ENCODE measurements around the gene COL9A2.
"Not testable (repeated sequence)": the region's sequence is repeated elsewhere in the genome, so short reads cannot be mapped to it uniquely, and the experiment has no call there.

COL9A2 gene

GRCh38 chr1:40338745-40339419 lies 21.8 kb upstream of the COL9A2 start:
- DNase-seq (ENCODE audit: extremely low read depth, insufficient read length) = peak; percentile 85
- H3K4me3 ChIP-seq (replicated peaks; ENCODE audit: low read depth, low read length) = no peak overlapping the region; the same call in 1 of the 2 replicates
- H3K27me3 ChIP-seq (replicated peaks; ENCODE audit: control insufficient read depth, insufficient read depth, low read length) = no peaks in the 10 kb centered on the region
- H3K36me3 ChIP-seq (ENCODE audit: control insufficient read depth, insufficient read depth, low read length) = no peaks in the 10 kb centered on the region
- peak; percentile 98 for TF ChIP-seq CTCF (IDR thresholded peaks at IDR 0.05; ENCODE audit: insufficient read depth, low read length, poor library complexity, severe bottlenecking)

- Histone ChIP-seq H3K36me3 (ENCODE audit: control insufficient read depth, insufficient read depth, low read length) (no peaks in the 10 kb centered on the region), H3K27me3 (replicated peaks; ENCODE audit: control insufficient read depth, insufficient read depth, low read length) (no peaks in the 10 kb centered on the region), H3K4me3 (replicated peaks; ENCODE audit: low read depth, low read length) (no peak overlapping the region)
- DNase-seq (ENCODE audit: extremely low read depth, insufficient read length) = no peak
- no peak for TF ChIP-seq CTCF (IDR thresholded peaks at IDR 0.05; ENCODE audit: insufficient read depth, low read length, poor library complexity, severe bottlenecking)
Observed at GRCh38 chr1:40337443-40337842, 20.4 kb upstream of the COL9A2 start.

GRCh38 chr1:40332695-40333094 lies 15.6 kb upstream of the COL9A2 start:
- Histone ChIP-seq H3K36me3 (ENCODE audit: control insufficient read depth, insufficient read depth, low read length) (no peaks in the 10 kb centered on the region), H3K4me3 (replicated peaks; ENCODE audit: low read depth, low read length) (no peak overlapping the region), H3K27me3 (replicated peaks; ENCODE audit: control insufficient read depth, insufficient read depth, low read length) (no peaks in the 10 kb centered on the region)
- TF ChIP-seq CTCF (IDR thresholded peaks at IDR 0.05; ENCODE audit: insufficient read depth, low read length, poor library complexity, severe bottlenecking) = no peak
- DNase-seq (ENCODE audit: extremely low read depth, insufficient read length) = no peak

- H3K27me3 ChIP-seq (replicated peaks; ENCODE audit: control insufficient read depth, insufficient read depth, low read length); H3K4me3 ChIP-seq (replicated peaks; ENCODE audit: low read depth, low read length); H3K36me3 ChIP-seq (ENCODE audit: control insufficient read depth, insufficient read depth, low read length); DNase-seq (ENCODE audit: extremely low read depth, insufficient read length): not testable (repeated sequence)
Observed at GRCh38 chr1:40331403-40331802, 14.3 kb upstream of the COL9A2 start.

- no peaks in the 10 kb centered on the region for H3K36me3 ChIP-seq (ENCODE audit: control insufficient read depth, insufficient read depth, low read length)
- DNase-seq (ENCODE audit: extremely low read depth, insufficient read length) = no peak
- TF ChIP-seq CTCF (IDR thresholded peaks at IDR 0.05; ENCODE audit: insufficient read depth, low read length, poor library complexity, severe bottlenecking) = no peak
- no peaks in the 10 kb centered on the region; the same call in none of the 2 replicates for H3K27me3 ChIP-seq (replicated peaks; ENCODE audit: control insufficient read depth, insufficient read depth, low read length)
- H3K4me3 ChIP-seq (replicated peaks; ENCODE audit: low read depth, low read length) = no peak overlapping the region
Observed at GRCh38 chr1:40318970-40319621, 2.0 kb upstream of the COL9A2 start.

GRCh38 chr1:40318476-40318875 lies 1.4 kb upstream of the COL9A2 start:
- DNase-seq (ENCODE audit: extremely low read depth, insufficient read length) = no peak
- H3K4me3 ChIP-seq (replicated peaks; ENCODE audit: low read depth, low read length) = no peak overlapping the region
- TF ChIP-seq CTCF (IDR thresholded peaks at IDR 0.05; ENCODE audit: insufficient read depth, low read length, poor library complexity, severe bottlenecking) = no peak
- no peaks in the 10 kb centered on the region for H3K36me3 ChIP-seq (ENCODE audit: control insufficient read depth, insufficient read depth, low read length)
- no peaks in the 10 kb centered on the region; the same call in none of the 2 replicates for H3K27me3 ChIP-seq (replicated peaks; ENCODE audit: control insufficient read depth, insufficient read depth, low read length)
